Activated CD4-positive, alpha-beta T cell treated with anti-CD3 and anti-CD28 coated beads, Interleukin-2, amount 10 ng/mL, durations not matched to agents 24 days and 14 days (primary cell): ENCODE data around the gene MARF1. TPM values are rescaled to one million over a fixed set of nuclear protein-coding genes. Genes with fewer than 3 reads are reported as not detected.
A peak's percentile ranks its signal among the peaks of the same experiment; 100 is the strongest.
"Not testable (repeated sequence)": the region's sequence is repeated elsewhere in the genome, so short reads cannot be mapped to it uniquely, and the experiment has no call there.

Experiments
- DNase-seq: peaks from one replicate; pipeline ENCODE4 v3.0.0; 2022
- H3K27ac Mint-ChIP-seq: one replicate; pipeline ENCODE4 v1.8.0; 2022; ENCODE audit warnings: mild to moderate bottlenecking, mixed read lengths
- H3K27me3 Mint-ChIP-seq: one replicate; pipeline ENCODE4 v1.8.0; 2022; ENCODE audit warnings: mixed read lengths
- H3K36me3 Mint-ChIP-seq: one replicate; pipeline ENCODE4 v1.8.0; 2022; ENCODE audit warnings: low read depth, mild to moderate bottlenecking, mixed read lengths
- H3K4me1 Mint-ChIP-seq: one replicate; pipeline ENCODE4 v1.8.0; 2021; ENCODE audit warnings: mixed read lengths
- H3K4me3 Mint-ChIP-seq: one replicate; pipeline ENCODE4 v1.8.0; 2022; ENCODE audit warnings: mild to moderate bottlenecking, moderate library complexity, mixed read lengths
- H3K9me3 Mint-ChIP-seq: one replicate; pipeline ENCODE4 v1.8.0; 2021; ENCODE audit warnings: mixed read lengths
- intact Hi-C: fragments of 100-400 bp; cut with micrococcal nuclease; formaldehyde crosslinking; loops from one replicate; pipeline ENCODE4 v1.15.1; 2023
- total RNA-seq: library from RNA; stranded (reverse); gene quantifications from 2 replicates; pipeline ENCODE4 v1.2.3, GENCODE V29; 2022

Gene MARF1
- total RNA-seq: 55.6 and 56.2 TPM in 2 replicates

GRCh38 chr16:15643048-15643945 lies at the start of gene MARF1:
Gene MARF1 (minus strand): TSS chr16:15643154. CDS start chr16:15639233, 3,921 bp downstream.
- Mint-ChIP-seq H3K4me1 (peaks cover 42% of the 10 kb centered on the region), H3K4me3 (peak within 1 kb of the TSS; percentile 94), H3K36me3 (peaks cover 18% of the 10 kb centered on the region), H3K27me3 (no peaks in the 10 kb centered on the region), H3K9me3 (peaks cover 6% of the 10 kb centered on the region), H3K27ac (peak within 1 kb of the TSS; percentile 97)
- DNase-seq: peak; percentile 100
- intact Hi-C loops: loop anchor here (1.0 to 5.0 kb wide), 6 partner anchors 8 to 1011 kb away; partner anchors contain the start of genes BFAR, CEP20 and PARN

GRCh38 chr16:15692508-15692907 lies 49.6 kb upstream of the MARF1 start:
- H3K9me3 Mint-ChIP-seq, DNase-seq, intact Hi-C loops, H3K27me3 Mint-ChIP-seq, H3K4me3 Mint-ChIP-seq, H3K4me1 Mint-ChIP-seq: not testable (repeated sequence)
- H3K27ac Mint-ChIP-seq: peak overlapping the region; percentile 15
- H3K36me3 Mint-ChIP-seq: peaks cover 80% of the 10 kb centered on the region

DNA sequence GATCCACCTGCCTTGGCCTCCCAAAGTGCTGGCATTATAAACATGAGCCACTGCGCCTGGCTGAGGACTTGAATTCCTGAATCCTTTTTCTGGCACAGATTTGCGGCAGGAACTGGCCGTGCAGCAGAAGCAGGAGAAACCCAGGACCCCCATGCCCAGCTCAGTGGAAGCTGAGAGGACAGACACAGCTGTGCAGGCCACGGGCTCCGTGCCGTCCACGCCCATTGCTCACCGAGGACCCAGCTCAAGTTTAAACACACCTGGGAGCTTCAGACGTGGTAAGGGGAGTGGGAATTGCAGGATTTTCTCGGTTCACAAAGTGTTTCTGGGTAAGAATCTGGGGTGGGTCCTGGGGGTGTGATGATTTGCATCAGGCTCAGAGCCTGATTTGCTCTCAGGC lies 48.1 kb upstream of the MARF1 start:
- no peak for DNase-seq
- Mint-ChIP-seq H3K36me3 (peaks cover 75% of the 10 kb centered on the region), H3K27ac (no peak overlapping the region), H3K4me3 (no peak overlapping the region), H3K27me3 (no peaks in the 10 kb centered on the region), H3K9me3 (no peaks in the 10 kb centered on the region), H3K4me1 (no peaks in the 10 kb centered on the region)
- intact Hi-C loops: no loop called here

DNA sequence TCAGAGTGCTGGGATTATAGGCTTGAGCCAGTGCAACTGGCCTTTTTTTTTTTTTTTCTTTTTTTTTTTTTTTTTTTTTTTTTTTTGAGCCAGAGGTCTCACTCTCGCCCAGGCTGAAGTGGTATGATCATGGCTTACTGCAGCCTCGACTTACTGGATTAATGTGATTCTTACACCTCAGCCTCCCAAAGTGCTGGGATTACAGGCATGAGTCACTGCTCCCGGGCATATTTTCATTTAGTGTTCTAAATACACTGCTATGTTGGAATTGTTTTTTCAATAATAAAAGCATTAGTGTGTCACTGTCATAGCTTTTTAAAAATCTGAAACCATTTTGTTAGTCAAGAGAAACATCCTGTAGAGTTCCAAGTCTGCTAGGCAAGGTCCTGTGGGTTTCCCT lies 47.3 kb upstream of the MARF1 start:
- Mint-ChIP-seq H3K9me3 (no peaks in the 10 kb centered on the region), H3K27me3 (no peaks in the 10 kb centered on the region), H3K27ac (no peak overlapping the region), H3K36me3 (peaks cover 74% of the 10 kb centered on the region), H3K4me1 (no peaks in the 10 kb centered on the region), H3K4me3 (no peak overlapping the region)
- no peak for DNase-seq
- intact Hi-C loops: no loop called here

GRCh38 chr16:15689290-15689689 lies 46.3 kb upstream of the MARF1 start:
- Mint-ChIP-seq H3K4me1 (no peaks in the 10 kb centered on the region), H3K36me3 (peaks cover 73% of the 10 kb centered on the region)
- intact Hi-C loops: no loop called here

DNA sequence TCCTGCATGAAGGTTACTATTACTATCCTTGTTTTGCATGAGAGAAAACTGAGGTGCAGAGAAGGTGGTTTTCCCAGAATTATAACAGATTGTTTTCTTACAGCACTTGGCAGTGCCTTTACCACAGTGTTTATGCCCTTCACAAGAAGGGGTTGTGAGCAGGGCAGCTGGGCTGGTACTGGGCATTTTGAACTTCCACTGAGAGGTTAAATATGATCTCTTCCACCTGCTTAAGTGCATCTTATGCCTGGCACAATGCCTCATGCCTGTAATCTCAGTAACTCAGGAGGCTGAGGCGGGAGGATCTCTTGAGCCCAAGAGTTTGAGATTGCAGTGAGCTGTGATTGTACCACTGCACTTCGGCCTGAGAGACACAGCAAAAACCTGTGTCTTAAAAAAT lies 43.3 kb upstream of the MARF1 start:
- peaks cover 4% of the 10 kb centered on the region for H3K4me1 Mint-ChIP-seq
- no peaks in the 10 kb centered on the region for H3K27me3 Mint-ChIP-seq
- H3K36me3 Mint-ChIP-seq: peaks cover 59% of the 10 kb centered on the region

More at GRCh38 chr16:15689290-15689689, 46.3 kb upstream of the MARF1 start:
- no peak for DNase-seq
- H3K9me3 Mint-ChIP-seq: no peaks in the 10 kb centered on the region
- no peak overlapping the region for H3K4me3 Mint-ChIP-seq
- H3K27ac Mint-ChIP-seq: no peak overlapping the region
- H3K27me3 Mint-ChIP-seq: no peaks in the 10 kb centered on the region

DNA sequence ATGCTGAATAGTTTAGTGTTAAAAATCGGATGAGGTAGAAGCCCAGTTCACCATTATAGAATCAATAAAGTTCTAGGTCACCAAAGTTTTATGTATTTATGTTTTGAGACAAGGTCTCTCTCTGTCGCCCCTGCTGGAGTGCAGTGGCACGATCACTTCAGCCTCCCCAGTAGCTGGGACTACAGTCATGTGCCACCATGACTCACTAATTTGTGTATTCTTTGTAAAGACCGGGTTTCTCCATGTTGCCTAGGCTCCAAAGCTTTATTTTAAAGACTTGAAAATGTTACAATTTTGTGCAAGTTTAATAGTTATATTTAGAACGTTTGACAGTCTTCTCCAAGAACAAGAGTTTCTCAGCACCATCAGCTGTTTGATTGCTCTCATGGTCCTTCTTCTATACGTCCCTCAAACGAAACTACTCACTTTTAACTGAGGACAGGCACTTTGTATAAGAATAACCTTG lies 39.2 kb upstream of the MARF1 start:
- intact Hi-C loops: loop anchor here (5.0 kb wide), 1 partner anchor 40 kb away; the partner anchor contains the start of gene MARF1
- Mint-ChIP-seq H3K4me3 (no peak overlapping the region), H3K27ac (no peak overlapping the region), H3K27me3 (no peaks in the 10 kb centered on the region), H3K9me3 (no peaks in the 10 kb centered on the region), H3K36me3 (peaks cover 51% of the 10 kb centered on the region), H3K4me1 (peaks cover 12% of the 10 kb centered on the region)
- peak; percentile 78 for DNase-seq

More for the DNA sequence above, 43.3 kb upstream of the MARF1 start:
- H3K27ac Mint-ChIP-seq: no peak overlapping the region
- no peak for DNase-seq
- H3K9me3 Mint-ChIP-seq: no peaks in the 10 kb centered on the region
- no peak overlapping the region for H3K4me3 Mint-ChIP-seq
- intact Hi-C loops: no loop called here

DNA sequence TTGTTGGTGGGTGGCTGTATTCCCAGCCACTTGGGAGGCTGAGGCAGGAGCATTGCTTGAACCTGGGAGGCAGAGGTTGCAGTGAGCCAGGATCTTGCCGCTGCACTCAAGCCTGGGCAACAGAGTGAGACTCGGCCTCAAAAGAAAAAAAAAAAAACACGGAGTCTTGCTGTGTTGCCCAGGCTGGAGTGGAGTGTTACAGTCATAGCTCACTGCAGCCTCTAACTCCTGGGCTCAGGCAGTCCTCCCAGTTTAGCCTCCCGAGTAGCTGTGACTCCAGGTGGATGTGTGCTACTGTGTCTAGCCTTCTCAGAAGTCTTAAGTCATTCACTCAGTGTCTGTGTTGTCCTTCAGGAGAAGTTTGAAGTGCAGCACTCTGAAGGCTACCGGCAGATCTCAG lies 34.5 kb upstream of the MARF1 start:
- DNase-seq: no peak
- intact Hi-C loops: no loop called here
- Mint-ChIP-seq H3K9me3 (no peaks in the 10 kb centered on the region), H3K27me3 (no peaks in the 10 kb centered on the region), H3K4me1 (peaks cover 38% of the 10 kb centered on the region), H3K27ac (no peak overlapping the region), H3K36me3 (peaks cover 53% of the 10 kb centered on the region), H3K4me3 (no peak overlapping the region)

DNA sequence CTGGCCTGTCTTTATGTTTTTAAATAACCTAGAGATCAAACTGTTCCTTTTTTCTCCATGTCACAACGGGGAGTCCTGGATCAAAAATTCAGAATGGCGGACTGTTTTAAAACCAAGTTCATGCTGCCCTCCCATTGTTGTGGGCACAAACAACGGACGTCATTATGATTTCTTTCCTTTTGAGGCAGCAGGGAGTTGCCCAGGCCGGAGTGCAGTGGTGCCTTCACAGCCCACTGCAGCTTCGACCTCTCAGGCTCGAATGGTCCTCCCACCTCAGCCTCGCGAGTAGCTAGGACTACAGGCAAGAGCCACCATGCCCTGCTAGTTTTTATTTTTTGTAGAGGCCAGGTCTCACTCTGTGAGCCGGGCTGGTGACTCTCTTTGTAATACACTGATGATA lies 33.6 kb upstream of the MARF1 start:
- DNase-seq: no peak
- H3K4me3 Mint-ChIP-seq: no peak overlapping the region
- H3K9me3 Mint-ChIP-seq: no peaks in the 10 kb centered on the region
- intact Hi-C loops: no loop called here
- H3K4me1 Mint-ChIP-seq: peaks cover 43% of the 10 kb centered on the region
- H3K27me3 Mint-ChIP-seq: no peaks in the 10 kb centered on the region
- peaks cover 50% of the 10 kb centered on the region for H3K36me3 Mint-ChIP-seq
- H3K27ac Mint-ChIP-seq: peak overlapping the region; percentile 57

DNA sequence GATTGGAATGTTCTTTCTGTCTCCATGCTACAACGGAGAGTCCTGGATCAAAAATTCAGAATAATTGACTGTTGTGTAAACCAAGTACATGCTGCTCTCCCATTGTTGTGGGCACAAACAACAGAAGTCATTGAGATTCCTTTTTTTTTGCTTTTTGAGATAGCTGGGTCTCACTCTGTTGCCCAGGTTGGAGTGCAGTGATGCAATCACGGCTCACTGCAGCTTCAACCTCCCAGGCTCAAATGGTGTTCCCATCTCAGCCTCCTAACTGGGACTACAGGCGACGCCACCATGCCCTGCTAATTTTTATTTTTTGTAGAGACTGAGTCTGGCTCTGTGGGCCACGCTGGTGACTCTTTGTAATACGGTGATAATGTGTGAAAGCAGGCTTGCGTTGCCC lies 31.6 kb upstream of the MARF1 start:
- Mint-ChIP-seq H3K27me3 (no peaks in the 10 kb centered on the region), H3K4me1 (peaks cover 48% of the 10 kb centered on the region), H3K36me3 (peaks cover 52% of the 10 kb centered on the region), H3K27ac (peak overlapping the region; percentile 90), H3K4me3 (no peak overlapping the region), H3K9me3 (no peaks in the 10 kb centered on the region)
- intact Hi-C loops: no loop called here
- DNase-seq: no peak

DNA sequence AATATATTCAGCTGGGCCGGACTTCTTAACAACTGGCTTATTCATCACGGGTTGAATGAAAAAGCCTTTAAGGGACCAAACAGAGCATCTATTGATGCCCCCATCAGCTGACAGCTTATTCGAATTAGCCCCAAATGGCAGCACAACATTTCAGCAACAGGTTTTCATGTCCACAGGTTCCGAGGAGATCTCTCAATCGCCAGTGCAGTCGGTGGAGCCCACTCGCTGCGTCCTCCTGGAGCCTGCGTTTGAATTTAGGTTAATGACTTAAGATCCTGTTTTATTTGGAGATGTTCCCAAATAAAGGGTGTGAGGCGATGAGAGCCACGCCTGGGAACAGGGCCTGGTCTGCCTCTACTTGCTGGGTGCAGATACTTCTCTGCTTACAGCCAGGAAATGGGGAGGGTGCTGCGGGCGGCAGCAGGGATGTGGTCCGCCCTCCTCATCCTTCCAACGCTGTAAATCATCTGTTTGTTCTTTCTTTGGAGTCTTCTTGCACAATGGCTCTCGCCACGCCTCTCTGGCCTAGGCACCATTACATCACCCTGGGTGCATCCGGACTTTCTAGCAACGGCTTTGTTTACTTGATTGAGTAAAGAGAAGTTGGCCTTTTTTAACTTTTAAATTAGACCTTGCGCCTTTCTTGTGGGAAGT lies 29.7 kb upstream of the MARF1 start:
- Mint-ChIP-seq H3K4me1 (peaks cover 47% of the 10 kb centered on the region), H3K36me3 (peaks cover 48% of the 10 kb centered on the region), H3K27me3 (no peaks in the 10 kb centered on the region), H3K9me3 (no peaks in the 10 kb centered on the region), H3K4me3 (peak overlapping the region; percentile 66), H3K27ac (peak overlapping the region; percentile 90)
- peak; percentile 96 for DNase-seq
- intact Hi-C loops: loop anchor here (2.0 kb wide), 1 partner anchor 22 kb away; the partner anchor contains the start of gene NDE1

DNA sequence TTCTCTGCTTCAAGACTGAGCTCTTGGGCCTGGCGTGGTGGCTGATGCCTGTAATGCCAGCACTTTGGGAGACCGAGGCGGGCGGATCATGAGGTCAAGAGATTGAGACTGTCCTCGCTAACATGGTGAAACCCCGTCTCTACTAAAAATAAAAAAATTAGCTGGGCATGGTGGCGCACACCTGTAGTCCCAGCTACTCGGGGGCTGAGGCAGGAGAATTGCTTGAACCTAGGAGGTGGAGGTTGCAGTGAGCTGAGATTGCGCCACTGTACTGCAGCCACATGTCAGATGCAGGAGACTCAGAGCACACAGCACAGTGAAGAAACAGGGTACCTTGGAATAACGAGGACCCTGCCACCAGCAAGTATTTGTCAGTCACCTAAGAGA lies 29.2 kb upstream of the MARF1 start:
- H3K9me3 Mint-ChIP-seq: not testable (repeated sequence)
- peaks cover 46% of the 10 kb centered on the region for H3K4me1 Mint-ChIP-seq

DNA sequence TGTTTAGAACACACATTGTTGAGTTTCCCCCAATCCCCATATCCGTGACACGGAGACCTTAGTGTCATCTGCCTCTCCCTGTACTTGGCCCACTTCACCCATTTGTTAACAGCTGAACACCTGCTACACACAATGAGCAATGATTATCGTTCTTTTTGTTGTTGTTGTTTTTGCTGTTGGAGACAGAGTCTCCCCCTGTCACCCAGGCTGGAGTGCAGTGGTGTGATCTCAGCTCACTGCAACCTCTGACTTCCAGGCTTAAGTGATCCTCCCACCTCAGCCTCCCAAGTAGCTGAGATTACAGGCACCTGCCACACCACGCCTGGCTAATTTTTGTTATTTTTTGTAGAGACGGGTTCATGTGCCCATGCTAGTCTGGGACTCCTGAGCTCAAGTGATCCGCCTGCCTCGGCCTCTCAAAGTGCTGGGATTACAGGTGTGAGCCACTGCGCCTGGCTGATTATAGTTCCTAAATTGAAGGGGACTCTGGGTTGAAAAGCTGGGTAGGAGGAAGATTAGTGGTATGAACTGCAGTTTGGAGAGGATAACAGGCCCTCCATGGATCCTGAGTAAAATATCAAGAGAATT lies 28.7 kb upstream of the MARF1 start:
- H3K9me3 Mint-ChIP-seq: no peaks in the 10 kb centered on the region
- peak; percentile 61 for DNase-seq
- H3K36me3 Mint-ChIP-seq: peaks cover 51% of the 10 kb centered on the region
- intact Hi-C loops: loop anchor here (2.0 kb wide), 1 partner anchor 21 kb away; the partner anchor contains the start of gene NDE1
- peaks cover 46% of the 10 kb centered on the region for H3K4me1 Mint-ChIP-seq
- peak overlapping the region; percentile 66 for H3K4me3 Mint-ChIP-seq
- no peaks in the 10 kb centered on the region for H3K27me3 Mint-ChIP-seq
- peak overlapping the region; percentile 90 for H3K27ac Mint-ChIP-seq

More for the DNA sequence above, 29.2 kb upstream of the MARF1 start:
- Mint-ChIP-seq H3K36me3 (peaks cover 49% of the 10 kb centered on the region), H3K27ac (peak overlapping the region; percentile 90), H3K4me3 (peak overlapping the region; percentile 66)
- DNase-seq, H3K27me3 Mint-ChIP-seq: not testable (repeated sequence)
- intact Hi-C loops: loop anchor here (2.0 kb wide), 1 partner anchor 21 kb away; the partner anchor contains the start of gene NDE1
